Activated CD4-positive, CD25-positive, alpha-beta regulatory T cell treated with anti-CD3 and anti-CD28 coated beads, Interleukin-2, amount 50 U/mL, for 72 hours (primary cell): Measurements from ENCODE around the gene PTPN14.

ENCODE experiments used
- DNase-seq: peaks from one replicate; pipeline ENCODE4 v3.0.0; 2021

Gene PTPN14

DNA sequence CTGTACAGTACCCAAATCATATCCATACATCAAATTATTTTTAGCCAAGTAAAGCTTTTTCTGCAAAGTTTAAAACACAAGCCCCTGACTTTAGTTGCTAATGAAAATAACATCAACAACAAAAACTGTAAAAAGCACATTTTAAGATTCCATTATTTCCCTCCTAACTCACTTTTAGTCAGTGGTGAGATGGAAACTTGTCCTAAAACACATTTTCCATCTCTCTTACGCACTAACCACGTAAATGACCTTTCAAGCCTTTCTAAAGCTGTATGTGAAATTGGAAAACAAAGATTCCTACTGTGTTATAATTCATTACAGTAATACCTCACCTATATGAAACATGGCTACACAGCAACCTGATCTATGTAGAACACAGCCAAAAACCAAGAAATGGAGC lies 77.5 kb downstream of the PTPN14 start:
- DNase-seq, result no peak

DNA sequence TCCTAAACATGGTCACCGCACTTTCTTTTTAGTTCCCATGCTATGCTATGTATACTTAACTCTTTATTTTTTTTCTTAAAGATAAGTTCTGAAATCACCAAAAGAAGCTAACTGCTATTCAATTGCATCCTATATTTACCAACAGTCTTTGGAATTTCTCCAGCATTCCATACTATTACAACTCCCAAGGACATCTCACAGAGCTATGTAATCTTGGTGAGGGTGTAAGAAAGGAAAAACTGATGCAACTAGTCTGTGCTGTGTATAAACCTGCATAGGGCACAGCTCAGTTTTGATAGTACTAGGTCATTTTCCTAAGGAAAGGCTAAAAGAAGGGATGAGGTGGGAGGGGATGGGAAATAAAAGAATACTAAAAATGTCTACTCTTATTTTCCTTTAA lies 78.0 kb downstream of the PTPN14 start:
- no peak for DNase-seq

DNA sequence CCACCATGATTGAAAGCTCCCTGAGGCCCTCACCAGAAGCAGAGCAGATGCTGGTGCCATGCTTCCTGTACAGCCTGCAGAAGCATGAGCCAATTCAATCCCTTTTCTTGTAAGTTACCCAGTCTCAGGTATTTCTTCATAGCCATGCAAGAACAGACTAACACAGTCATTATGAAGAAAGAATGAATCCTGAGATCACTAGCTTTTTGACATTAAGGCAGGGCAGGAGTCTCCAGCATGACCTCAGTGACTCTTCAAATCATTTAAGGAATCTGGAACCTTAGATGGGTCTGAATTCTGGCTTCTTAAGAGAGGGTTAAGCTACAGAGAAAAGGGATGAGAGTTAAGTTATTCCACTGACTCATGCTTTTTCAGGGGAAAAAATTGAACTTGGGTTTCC lies 79.0 kb downstream of the PTPN14 start:
- DNase-seq, result no peak

DNA sequence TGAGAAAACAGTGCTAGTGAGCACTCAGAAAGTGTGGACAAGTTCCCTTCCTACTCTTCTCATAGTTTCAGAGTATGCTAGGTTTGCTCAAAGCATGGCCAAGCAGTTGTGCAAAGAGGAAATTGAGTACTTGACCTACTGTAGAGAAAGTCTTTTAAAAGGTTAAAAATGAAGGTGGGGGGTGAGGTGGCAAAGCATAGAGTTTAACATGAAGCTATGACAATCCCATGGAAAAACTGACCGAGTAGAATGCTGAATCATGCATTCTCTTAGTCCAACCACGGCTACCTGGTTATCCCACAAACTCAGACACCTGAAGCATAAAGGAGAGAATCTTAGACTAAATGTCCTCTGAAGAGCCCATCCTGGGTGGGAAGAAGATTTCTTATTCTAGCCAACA lies 79.9 kb downstream of the PTPN14 start:
- DNase-seq, result no peak

- no peak for DNase-seq
Measured at GRCh38 chr1:214470132-214470531, 81.3 kb downstream of the PTPN14 start.

DNA sequence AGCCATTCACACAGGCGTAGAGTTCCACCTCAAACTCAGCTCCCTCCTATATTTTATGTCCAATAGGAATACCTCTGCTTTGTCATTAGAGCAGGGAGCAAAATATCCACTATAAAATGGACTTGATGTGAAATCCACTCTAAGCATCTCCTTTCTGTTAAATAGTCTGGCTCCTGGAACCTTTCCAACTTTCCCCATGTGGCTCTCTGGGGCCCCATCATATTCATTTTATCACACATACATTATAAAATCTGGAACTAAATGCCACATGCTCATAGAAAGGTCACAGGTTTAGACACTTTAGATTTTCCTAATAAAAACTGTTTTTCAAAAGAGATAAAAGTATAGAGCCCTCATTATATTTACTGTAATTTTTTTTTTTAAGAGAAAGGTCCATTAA lies 82.1 kb downstream of the PTPN14 start:
- DNase-seq, result no peak

DNA sequence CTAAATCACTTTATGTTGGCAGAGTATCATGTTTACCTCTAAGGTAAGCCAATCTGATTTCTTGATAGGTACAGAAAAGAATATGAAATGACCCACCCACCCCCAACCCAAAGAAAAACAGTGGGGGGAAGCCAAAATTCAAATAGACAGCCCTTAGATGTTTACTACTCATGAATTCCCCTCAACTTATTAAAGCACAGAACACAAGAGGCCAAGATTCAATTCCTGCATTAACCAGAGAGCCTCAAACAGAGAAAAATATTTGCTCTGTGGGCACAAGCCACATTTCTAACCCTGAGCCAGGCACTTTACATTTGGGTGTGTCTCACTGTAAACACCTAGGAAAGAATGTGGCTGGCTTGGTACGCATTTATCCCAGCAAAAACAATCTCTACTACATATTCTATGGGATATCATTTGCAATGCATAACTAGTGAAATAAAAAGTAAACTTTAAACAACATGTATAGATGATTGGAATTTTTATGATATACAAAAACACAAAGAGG lies 84.3 kb downstream of the PTPN14 start:
- DNase-seq, result no peak

GRCh38 chr1:214466403-214467077 lies 84.9 kb downstream of the PTPN14 start:
- no peak for DNase-seq

GRCh38 chr1:214464445-214465287 lies 86.7 kb downstream of the PTPN14 start:
- no peak for DNase-seq

DNA sequence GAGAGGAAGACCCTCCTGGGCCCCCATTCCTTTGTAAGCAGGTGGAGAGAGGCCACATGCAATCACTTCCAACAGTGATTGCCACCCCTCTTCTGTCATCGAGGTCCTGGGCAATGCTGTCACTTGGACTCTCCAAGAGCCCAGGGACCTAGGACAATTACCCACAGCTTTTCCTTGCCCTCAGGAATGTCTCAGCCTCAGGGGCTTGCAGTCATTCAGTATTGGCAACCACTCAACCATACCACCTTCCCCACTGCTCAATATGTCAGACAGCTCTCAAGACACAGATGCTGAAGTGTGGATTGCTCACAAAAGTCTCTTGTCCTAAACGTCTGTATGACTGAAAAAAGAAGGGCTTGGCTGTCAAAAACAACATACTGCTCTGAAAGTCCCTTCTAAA lies 87.8 kb downstream of the PTPN14 start:
- DNase-seq, result no peak

GRCh38 chr1:214462882-214463281 lies 88.5 kb downstream of the PTPN14 start:
- DNase-seq, result no peak

GRCh38 chr1:214461305-214461704 lies 90.1 kb downstream of the PTPN14 start:
- no peak for DNase-seq

DNA sequence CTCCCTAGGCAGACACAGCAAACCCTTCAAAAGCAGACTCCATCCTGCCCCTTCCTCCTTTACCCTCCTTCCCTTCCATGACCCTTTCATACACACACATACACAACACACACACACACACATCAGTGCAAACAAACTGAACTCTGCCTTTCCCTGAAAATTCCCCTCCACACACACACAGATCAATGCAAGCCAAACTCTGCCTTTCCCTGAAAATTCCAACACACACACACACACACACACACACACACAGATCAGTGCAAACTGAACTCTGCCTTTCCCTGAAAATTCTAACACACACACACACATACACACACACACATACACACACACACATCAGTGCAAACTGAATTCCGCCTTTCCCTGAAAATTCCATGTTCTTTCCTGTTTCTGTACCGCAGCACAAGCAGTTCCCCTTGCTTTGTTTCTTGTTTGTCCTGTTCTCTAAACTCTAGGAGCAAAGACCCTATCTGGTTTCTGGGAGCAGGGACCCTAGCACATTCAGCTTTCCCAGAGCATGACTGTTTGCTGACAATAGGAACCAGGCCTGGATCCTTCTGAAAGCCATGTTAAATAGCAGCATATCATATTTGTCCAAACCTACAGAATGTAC lies 91.0 kb downstream of the PTPN14 start:
- no peak for DNase-seq

DNA sequence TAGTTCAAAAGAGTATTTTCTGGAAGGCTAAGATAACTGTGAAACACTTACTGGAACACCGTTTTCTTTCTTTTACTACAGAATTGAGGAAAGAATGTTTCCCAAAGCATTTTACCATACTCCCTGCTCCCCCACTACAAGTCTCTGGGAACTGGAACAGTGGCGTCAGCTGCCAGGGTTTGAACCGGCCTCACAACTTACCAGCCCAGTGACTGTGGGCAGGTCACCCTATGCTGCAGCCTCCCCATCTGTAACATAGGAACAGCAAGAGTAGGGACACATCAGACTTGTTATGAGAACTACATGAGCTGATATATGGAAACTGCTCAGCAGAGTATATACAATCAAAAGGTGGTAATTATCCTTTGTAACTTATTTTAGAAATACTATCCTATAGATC lies 91.5 kb downstream of the PTPN14 start:
- DNase-seq, result no peak

DNA sequence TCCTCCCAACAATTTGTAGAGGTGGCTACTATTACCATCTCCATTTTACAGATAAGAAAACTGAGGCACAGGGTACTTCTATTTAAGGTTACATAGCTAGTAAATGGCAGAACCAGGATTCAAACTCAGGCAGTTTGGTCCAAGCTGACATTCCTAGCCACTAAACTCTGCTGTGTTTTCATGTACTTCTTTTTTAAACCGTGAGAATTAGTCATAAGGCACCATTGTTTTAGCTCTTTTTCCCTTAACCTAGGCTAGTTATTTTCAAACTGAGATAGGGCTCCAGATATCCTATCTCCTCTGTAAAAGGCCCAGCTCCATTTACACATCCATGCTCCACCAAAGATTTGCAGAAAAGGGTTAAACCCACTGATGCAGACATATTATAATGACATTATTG lies 92.9 kb downstream of the PTPN14 start:
- no peak for DNase-seq

DNA sequence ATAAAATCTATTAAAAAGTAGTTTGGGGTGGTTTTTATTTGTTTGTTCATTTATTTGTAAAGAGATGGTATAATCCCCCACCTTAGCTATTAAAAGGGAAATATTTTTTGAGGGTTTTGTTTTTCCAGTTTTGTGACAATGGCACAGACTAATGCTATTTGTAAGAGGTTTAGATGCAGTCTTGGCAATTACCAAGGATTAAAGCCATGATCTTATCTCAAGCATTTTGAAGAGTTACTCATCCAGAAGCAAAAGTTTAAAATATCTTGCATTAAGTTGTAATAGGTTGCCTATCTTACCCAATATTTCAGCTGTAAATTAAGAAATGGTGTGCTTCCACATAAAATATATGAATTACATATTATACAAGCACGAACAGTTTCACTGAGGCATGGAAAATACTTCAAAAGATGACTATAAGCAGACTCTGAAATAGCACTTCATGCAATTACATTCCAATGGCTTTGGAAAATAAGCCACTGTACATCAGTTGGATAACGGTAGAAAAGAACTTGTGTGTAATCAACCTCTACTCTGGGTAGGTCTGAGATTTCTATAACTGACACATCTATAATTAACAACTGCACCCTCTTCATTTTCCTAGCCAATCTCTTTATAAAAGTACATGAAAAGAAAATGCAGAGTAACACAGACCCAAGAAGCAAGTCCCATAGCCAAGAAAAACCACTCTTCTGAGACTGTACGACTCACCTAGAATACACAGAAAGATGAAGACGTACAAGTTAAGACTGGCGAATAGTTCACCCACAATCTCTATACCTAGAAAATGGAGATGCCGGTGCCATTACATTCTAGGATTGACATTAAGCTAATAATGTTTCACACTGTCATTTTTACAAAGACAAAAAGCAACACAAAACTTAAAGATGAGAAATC lies 95.2 kb downstream of the PTPN14 start:
- DNase-seq, result no peak

DNA sequence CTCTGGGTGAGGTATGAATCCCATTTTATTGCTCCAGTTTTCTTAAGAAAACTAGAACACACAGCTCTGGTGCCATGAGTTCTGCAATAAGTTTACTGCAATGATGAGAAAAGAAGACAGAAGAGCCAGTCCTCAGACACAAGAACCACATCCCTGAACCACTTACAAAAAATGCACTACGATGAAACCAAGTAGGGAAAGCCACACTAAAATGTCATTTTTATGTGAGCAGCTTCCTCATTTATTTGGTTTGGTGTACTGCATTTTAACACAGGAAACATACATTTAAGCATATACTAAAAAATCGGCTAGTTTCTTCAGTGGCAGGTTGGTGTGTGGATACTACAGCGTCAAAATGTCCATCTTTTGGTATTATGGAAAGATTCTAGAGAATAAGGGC lies 95.9 kb downstream of the PTPN14 start:
- no peak for DNase-seq

DNA sequence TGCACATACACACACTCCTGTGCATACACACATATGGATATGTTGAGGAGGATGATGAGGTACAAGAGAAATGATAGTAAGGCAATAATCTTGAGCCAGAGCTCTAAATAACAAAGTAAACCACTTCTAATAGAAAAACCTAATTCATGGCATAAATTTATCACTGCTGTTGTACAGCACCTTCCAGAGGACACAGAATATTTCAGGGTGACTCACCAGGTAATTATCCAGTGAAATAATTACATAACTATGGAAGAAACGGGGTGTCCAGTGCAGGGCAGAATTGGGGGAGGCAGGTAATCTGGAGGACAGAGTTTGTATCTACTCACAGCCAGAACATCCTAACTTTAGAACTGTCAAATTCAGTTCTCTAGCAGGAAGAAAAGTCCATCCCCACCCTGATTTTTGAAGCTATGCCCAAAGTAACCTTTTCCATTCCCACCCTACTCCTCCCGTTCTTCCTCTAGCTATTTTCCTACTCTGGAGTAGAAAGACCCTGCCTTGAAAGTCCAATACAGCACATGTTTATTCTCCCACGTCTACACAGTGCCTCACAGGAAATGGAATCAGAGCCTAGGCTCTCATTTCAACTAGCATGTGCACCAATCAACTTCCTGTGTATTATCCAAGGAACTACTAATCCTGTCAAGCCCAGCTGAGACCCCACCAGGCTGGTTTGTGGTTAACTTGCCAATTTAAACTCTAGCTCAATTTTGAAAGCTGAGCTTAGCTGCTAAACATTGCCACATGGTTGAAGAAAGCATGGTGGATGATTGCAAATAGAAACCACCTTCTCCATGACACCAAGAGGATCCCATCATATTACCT lies 96.6 kb downstream of the PTPN14 start:
- DNase-seq, result no peak

DNA sequence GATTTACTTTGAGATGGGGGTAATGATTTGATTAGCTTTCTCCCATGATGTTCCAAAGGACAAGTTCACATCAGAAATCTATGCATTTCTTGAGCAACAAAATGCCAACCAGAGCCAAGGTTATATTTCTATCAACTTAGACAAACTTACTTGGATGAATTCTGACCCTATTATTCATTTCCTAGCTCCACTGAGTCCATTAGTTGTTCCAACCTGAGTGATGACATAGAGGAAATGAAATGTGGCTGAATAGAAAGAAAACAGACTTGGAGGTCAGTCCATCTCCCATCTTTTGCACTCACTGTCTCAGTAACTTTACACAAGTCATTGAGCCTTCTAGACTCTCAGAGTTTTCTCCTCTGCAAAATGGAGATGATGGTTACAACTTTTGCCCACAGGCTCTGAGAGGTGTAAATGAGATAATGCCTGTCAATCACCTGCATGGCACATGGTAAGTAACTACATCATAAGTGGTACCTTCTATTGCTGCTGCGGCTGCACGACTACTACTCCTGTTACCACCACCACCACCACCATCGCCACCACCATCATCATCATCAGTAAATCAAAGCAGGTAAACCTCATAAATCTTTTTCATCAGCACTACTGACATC lies 98.2 kb downstream of the PTPN14 start:
- DNase-seq, result no peak

GRCh38 chr1:214452152-214452784 lies 99.1 kb downstream of the PTPN14 start:
- no peak for DNase-seq

DNA sequence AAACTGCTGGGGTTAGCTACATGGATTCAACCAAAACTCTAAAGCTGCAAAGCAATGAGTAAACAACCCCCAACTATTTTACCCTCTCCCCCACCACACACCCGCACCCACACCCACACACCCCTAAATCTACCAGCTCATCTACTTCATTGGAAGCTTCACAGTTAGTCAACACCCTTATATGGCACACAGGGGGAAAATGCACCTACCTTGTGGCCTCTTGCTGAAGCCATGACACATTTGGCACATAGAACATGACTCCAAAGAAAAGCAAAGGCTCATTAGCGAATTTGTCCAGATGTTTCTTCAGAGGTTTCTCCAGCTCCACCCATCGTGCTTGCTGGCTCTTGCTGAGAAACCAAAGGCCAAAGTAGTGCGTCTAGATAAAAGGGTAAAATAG lies 99.8 kb downstream of the PTPN14 start:
- DNase-seq, result no peak
